ENCODE data around the gene TAF4.
"Not testable (repeated sequence)": the region's sequence is repeated elsewhere in the genome, so short reads cannot be mapped to it uniquely, and the experiment has no call there.

The TAF4 gene

GRCh38 chr20:62080249-62080990, 14.7 kb upstream of the TAF4 start:
- DNase-seq (ENCODE audit: low spot score): no peak

GRCh38 chr20:62079166-62079565, 13.5 kb upstream of the TAF4 start:
- no peak for DNase-seq (ENCODE audit: low spot score)

GRCh38 chr20:62073323-62073722, 7.6 kb upstream of the TAF4 start:
- DNase-seq (ENCODE audit: low spot score): no peak

GRCh38 chr20:62071669-62072430, 6.2 kb upstream of the TAF4 start:
- DNase-seq (ENCODE audit: low spot score): not testable (repeated sequence)

- no peak for DNase-seq (ENCODE audit: low spot score)
Measured at GRCh38 chr20:62069741-62070216, 4.1 kb upstream of the TAF4 start.

GRCh38 chr20:62068997-62069396, 3.3 kb upstream of the TAF4 start:
- no peak for DNase-seq (ENCODE audit: low spot score)

- DNase-seq (ENCODE audit: low spot score): no peak
Measured at GRCh38 chr20:62067547-62068260, 2.0 kb upstream of the TAF4 start.

- DNase-seq (ENCODE audit: low spot score): peak; percentile 79
Measured at GRCh38 chr20:62066983-62067433, 1.3 kb upstream of the TAF4 start.

- peak; percentile 83 for DNase-seq (ENCODE audit: low spot score)
Measured at GRCh38 chr20:62066339-62066982, 780 bp upstream of the TAF4 start.

GRCh38 chr20:62064770-62065673, 659 bp downstream of the TAF4 start:
- DNase-seq (ENCODE audit: low spot score): peak; percentile 71

GRCh38 chr20:62063981-62064769, 1.5 kb downstream of the TAF4 start:
- DNase-seq (ENCODE audit: low spot score): peak; percentile 89

GRCh38 chr20:62063315-62063980, 2.2 kb downstream of the TAF4 start:
- DNase-seq (ENCODE audit: low spot score): no peak

GRCh38 chr20:62062661-62063314, 2.9 kb downstream of the TAF4 start:
- no peak for DNase-seq (ENCODE audit: low spot score)

- DNase-seq (ENCODE audit: low spot score): no peak
Measured at GRCh38 chr20:62061851-62062423, 3.7 kb downstream of the TAF4 start.

GRCh38 chr20:62060631-62061541, 4.8 kb downstream of the TAF4 start:
- DNase-seq (ENCODE audit: low spot score): no peak

- DNase-seq (ENCODE audit: low spot score): no peak
Measured at GRCh38 chr20:62059920-62060630, 5.6 kb downstream of the TAF4 start.

GRCh38 chr20:62059401-62059800, 6.3 kb downstream of the TAF4 start:
- no peak for DNase-seq (ENCODE audit: low spot score)
